Right atrium auricular region (tissue), 2 donors: ENCODE data around the gene FAF1. TPM values are rescaled to one million over a fixed set of nuclear protein-coding genes. Genes with fewer than 3 reads are reported as not detected.

Experiments used
- DNase-seq: peaks from one replicate; pipeline ENCODE4 v3.0.0-alpha.2; 2019; ENCODE audit warnings: low spot score
- H3K27ac ChIP-seq, 2 donors: fragments of 200-600 bp; sonication (generic); 1 replicate in 1 of 2; 2 replicates in 1 of 2; pipeline ENCODE4 v1.5.1; 2016 to 2019
- H3K27me3 ChIP-seq, 2 donors: fragments of 200-600 bp; sonication (generic); one replicate each; pipeline versions ENCODE4 v1.5.1 to v1.6.0; 2017 to 2019
- H3K36me3 ChIP-seq: fragments of 200-600 bp; sonication (generic); one replicate; pipeline ENCODE4 v1.5.1; 2016
- H3K4me1 ChIP-seq, 2 donors: fragments of 200-600 bp; sonication (generic); one replicate each; pipeline versions ENCODE4 v1.5.1 to v1.6.0; 2017 to 2019
- H3K4me3 ChIP-seq, 2 donors: fragments of 200-600 bp; sonication (generic); 1 replicate in 1 of 2; 2 replicates in 1 of 2; pipeline ENCODE4 v1.5.1; 2017 to 2019; ENCODE audit warnings: mild to moderate bottlenecking in 1 of 2, moderate library complexity in 1 of 2
- H3K9me3 ChIP-seq, 2 donors: fragments of 200-600 bp; sonication (generic); one replicate each; pipeline ENCODE4 v1.5.1; 2019
- total RNA-seq, 2 donors: library from RNA; depleted of rRNA; stranded (reverse); fragments of >200 nt; gene quantifications; one replicate each; pipeline ENCODE4 v1.1.0, GENCODE V29; 2016
- TF ChIP-seq, protein P1 (sequence below), 2 donors: fragments of 200-600 bp; sonication (generic); IDR thresholded peaks; one replicate each; pipeline ENCODE4 v1.5.1; 2019; ENCODE audit warnings: antibody characterized with exemption in 2 of 2

Gene FAF1
- total RNA-seq, 2 donors from 2014 or later: 36.1 to 68.8 TPM

DNA sequence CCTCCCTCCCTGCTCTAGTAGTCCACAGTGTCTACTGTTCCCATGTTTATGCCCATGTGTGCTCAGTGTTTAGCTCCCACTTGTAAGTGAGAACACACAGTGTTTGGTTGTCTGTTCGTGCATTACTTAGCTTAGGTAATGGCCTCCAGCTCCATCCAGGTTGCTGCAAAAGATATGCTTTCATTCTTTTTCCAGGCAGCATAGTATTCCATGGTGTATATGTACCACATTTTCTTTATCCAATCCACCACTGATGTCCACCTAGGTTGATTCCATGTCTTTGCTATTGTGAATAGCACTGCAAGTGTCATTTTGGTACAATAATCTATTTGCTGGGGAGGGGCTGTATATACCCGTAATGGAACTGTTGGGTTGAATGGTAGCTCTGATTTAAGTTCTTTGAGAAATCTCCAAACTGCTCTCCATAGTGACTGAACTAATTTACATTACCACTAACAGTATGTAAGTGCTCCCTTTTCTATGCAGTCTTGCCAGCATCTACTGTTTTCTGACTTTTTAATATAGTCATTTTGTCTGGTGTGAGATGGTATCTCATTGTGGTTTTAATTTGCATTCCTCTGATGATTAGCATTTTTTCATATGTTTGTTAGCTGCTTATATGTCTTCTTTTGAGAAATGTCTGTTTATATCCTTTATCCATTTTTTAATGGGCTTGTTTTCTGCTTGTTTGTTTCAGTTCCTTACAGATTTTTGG is 344.9 kb downstream of the FAF1 start:
- Histone ChIP-seq H3K36me3 (no peaks in the 10 kb centered on the region), H3K27ac (no peak overlapping the region), H3K9me3 (no peaks in the 10 kb centered on the region), H3K27me3 (no peaks in the 10 kb centered on the region), H3K4me1 (no peaks in the 10 kb centered on the region), H3K4me3 (no peak overlapping the region)
- TF ChIP-seq, protein P1, sequence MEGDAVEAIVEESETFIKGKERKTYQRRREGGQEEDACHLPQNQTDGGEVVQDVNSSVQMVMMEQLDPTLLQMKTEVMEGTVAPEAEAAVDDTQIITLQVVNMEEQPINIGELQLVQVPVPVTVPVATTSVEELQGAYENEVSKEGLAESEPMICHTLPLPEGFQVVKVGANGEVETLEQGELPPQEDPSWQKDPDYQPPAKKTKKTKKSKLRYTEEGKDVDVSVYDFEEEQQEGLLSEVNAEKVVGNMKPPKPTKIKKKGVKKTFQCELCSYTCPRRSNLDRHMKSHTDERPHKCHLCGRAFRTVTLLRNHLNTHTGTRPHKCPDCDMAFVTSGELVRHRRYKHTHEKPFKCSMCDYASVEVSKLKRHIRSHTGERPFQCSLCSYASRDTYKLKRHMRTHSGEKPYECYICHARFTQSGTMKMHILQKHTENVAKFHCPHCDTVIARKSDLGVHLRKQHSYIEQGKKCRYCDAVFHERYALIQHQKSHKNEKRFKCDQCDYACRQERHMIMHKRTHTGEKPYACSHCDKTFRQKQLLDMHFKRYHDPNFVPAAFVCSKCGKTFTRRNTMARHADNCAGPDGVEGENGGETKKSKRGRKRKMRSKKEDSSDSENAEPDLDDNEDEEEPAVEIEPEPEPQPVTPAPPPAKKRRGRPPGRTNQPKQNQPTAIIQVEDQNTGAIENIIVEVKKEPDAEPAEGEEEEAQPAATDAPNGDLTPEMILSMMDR (IDR thresholded peaks at IDR 0.05): no peak
- no peak for DNase-seq

DNA sequence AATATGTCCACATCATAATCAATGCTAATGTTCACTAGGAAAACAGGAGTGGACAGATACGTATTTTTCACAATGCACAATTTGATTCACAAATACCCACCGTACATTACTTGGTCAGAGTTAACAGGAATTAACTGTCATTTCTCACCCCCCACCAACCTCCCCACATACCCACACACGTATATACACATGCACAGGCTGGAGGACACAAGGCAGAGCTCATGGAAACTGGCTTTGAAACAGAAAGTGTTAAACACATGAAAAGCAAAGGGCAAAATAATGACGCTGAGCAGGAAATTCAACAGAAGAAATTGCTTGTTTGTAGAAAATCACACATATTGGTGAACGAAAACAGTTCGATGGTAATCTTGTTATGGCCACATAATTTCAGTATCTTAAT is 348.4 kb downstream of the FAF1 start:
- Histone ChIP-seq H3K4me3 (no peak overlapping the region), H3K9me3 (no peaks in the 10 kb centered on the region), H3K4me1 (no peaks in the 10 kb centered on the region), H3K36me3 (no peaks in the 10 kb centered on the region), H3K27ac (no peak overlapping the region), H3K27me3 (no peaks in the 10 kb centered on the region)
- TF ChIP-seq, protein P1 (IDR thresholded peaks at IDR 0.05): no peak
- no peak for DNase-seq

DNA sequence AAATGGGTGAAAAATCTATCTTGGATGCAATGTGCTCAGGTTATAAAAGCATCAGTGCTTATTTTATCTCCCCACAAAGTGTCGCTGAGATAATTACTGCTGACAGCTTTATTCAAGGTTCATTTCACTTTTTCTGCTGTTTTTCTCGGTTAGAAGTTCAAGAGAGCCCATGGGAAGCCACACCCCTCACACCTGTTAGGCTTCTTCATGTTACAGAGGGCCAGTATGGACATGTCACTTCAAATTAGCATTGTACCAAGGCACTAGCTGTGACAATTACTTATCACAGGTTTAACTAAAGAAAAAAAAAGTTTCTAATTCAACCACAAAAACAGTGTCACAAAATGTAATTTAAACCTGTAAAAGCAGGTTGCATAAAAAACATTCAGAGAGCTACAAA is 349.5 kb downstream of the FAF1 start:
- no peak for DNase-seq
- H3K27ac ChIP-seq: no peak overlapping the region
- TF ChIP-seq, protein P1 (IDR thresholded peaks at IDR 0.05): no peak

DNA sequence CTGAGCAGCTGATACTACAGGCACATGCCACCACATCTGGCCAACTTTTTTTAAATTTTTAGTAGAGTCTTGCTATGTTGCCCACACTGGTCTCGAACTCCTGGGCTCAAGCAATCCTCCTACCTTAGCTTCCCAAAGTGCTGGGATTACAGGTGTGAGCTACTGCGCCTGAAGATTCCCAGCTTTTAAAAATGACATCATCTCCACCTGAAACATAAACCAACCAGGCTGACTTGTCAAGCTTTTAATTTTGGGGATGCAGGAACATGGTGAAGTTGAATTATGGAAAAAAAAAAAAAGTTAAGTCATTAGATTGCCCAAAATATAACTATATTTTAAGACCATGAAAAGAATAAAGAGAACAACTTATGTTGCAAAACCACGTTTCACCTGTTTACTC is 350.6 kb downstream of the FAF1 start:
- Histone ChIP-seq H3K27ac (no peak overlapping the region), H3K36me3 (no peaks in the 10 kb centered on the region), H3K4me1 (no peaks in the 10 kb centered on the region), H3K4me3 (no peak overlapping the region), H3K27me3 (no peaks in the 10 kb centered on the region), H3K9me3 (no peaks in the 10 kb centered on the region)
- TF ChIP-seq, protein P1 (IDR thresholded peaks at IDR 0.05): no peak
- DNase-seq: no peak

More for the DNA sequence above, 349.5 kb downstream of the FAF1 start:
- H3K27me3 ChIP-seq: no peaks in the 10 kb centered on the region
- no peaks in the 10 kb centered on the region for H3K4me1 ChIP-seq
- no peaks in the 10 kb centered on the region for H3K36me3 ChIP-seq
- H3K9me3 ChIP-seq: no peaks in the 10 kb centered on the region
- no peak overlapping the region for H3K4me3 ChIP-seq

DNA sequence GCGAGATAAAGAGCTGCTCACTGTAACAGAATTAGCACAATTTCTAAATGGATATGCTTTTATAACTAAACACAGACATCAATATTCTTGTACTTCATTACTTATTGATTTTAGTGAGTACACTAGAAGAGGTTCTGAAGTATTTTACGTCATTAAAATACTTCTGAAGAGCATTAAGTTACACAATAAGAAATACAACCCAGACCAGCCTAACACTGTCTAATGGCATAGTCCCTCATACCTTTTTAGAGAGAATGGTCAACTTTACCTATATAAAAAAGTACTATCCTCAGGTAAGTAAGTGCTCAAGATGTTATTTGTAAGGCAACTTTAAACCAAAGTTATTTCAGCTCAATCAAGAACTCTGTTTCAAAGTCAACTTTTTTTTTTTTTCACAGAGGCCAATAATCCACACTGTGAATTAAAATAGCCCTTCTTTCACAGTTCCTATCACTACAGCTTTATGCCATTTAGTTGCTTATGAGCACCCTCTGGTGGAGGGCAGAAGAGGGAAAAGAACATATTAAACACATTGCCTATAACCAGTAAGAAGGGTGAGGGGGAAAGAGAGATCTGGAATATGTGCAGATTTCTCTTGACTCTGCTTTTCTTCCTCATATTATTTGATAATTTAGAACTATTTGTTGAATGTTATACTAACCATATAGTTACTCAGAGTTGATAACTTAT is 354.7 kb downstream of the FAF1 start:
- no peak for DNase-seq
- Histone ChIP-seq H3K27me3 (no peaks in the 10 kb centered on the region), H3K9me3 (no peaks in the 10 kb centered on the region), H3K4me3 (no peak overlapping the region), H3K36me3 (no peaks in the 10 kb centered on the region), H3K27ac (no peak overlapping the region), H3K4me1 (no peaks in the 10 kb centered on the region)
- TF ChIP-seq, protein P1 (IDR thresholded peaks at IDR 0.05): peak in 1 of 2 donors; percentile 16
